ENCODE results near the gene PLPP4.

The PLPP4 gene

GRCh38 chr10:120553911-120554310, 96.9 kb downstream of the PLPP4 start:
- intact Hi-C loops (cut with DNase I) = no loop called here
- DNase-seq = no peak

DNA sequence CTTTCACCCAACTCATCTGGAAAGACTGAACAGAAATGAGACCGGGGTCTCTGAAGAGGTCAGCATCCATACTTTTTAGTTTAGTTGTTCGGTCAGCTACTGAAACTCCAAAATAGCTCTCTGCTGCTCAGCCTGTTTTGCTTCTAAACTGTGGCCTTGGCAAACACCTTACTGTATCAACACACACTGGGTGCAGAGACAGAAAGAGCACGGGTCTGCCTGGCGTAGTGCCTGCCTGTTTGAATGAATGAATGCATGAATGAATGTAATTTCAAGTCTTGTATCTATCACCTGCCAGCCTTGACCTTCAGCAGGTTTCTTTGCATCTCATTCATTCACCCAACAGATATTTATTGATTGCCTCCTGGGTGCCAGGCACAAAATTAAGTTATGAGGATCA, 98.4 kb downstream of the PLPP4 start:
- intact Hi-C loops (cut with DNase I) = no loop called here
- DNase-seq = no peak

DNA sequence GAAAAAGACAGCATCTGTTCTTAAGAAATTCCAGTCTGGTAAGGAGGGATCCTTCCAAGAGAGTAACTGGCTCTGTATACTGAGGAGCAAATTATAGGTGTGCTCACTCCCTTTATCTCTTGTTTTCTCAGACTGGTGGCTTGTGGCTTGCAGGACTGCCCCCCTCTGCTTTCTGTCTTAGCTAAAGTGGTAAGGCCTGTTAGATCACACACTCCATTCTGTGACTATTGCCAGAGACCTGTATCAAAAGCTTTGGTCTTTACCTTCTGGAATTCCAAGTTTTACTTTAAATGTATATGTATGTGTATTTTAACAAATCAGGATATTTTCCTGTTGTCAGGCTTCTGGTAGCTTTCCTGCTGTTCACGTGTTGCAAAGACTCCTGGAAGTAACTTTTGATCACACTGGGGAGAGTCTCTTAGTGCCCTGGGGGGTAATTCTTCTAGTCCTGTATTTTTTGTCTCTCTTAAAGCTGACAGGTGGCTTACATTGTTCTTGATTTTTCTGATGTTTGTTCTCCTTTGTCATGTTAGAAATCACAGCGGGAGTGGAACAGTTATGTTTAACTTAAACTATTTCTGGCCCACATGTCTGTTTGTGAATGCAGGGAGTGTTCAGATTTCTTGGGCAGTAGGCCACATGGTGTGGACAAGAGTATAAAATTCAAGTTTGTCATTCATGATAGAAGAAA, 99.0 kb downstream of the PLPP4 start:
- DNase-seq = no peak
- intact Hi-C loops (cut with DNase I) = no loop called here

DNA sequence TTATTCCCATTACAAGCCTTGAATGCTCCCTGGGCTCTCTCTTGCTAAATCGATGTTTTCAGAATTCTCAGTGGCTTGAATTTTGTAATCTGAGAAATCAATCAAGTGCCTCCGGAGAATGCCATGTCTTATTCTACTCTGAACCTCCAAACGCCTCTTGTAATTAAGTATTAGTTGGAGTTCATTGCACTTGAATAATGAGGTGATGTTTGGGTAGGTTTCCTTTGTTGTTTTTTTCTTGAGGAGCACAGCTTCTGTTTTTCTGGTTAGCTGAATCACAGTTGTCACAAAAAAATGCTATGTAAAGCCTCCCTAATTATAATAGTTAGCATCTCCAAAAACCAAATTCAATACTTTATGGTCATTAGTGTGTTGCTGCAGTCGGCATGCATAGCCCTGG, 100.3 kb downstream of the PLPP4 start:
- intact Hi-C loops (cut with DNase I) = no loop called here
- DNase-seq = no peak

DNA sequence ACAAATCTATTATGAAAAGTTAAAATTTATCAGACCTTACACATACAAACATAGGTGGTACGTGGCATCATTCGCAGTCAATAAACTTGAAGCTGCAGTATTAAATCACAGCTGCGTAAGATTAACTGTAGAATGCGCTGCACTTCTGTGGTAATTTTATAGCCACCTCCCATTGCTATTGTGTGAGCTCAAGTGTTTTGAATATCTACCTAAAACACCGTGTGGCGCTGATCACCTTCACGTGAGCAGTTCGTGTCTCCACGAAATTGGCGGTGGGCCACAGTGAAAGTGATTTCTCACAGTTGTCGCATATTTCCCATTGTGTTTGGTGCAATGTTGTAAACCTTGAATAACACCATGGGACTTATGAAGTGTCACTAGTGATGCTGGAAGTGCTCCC, 102.8 kb downstream of the PLPP4 start:
- intact Hi-C loops (cut with DNase I) = no loop called here
- no peak for DNase-seq

DNA sequence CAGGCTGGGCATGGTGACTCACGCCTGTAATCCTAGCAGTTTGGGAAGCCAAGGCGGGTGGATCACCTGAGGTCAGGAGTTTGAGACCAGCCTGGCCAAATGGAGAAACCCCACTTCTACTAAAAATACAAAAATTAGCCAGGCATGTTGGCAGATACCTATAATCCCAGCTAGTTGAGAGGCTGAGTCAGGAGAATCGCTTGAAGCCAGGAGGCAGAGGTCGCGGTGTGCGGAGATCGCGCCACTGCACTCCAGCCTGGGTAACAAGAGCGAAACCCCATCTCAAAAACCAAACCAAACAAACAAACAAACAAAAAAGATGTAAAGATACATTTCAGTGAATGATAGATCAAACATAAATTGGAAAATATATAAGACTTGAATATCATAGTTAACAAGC, 105.9 kb downstream of the PLPP4 start:
- intact Hi-C loops (cut with DNase I) = no loop called here
- no peak for DNase-seq

DNA sequence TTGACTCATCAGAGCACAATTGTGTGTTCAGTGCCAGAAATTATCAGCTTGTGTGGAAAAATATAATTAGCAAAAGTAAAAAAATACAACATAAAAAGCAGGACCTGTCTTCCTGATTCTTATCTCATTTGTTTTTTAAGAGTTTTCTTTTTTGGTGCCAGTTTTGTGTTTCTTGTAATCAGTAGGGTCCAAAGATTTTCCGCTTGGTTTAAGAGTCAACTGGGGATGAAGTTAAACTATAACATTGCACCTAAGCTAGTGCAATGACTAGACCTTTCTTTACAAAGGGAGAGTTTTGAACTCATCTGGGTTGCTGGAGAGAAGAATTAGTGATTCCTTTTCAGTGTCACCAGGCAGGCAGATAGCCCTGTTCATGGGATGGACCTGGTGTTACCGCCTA, 113.4 kb downstream of the PLPP4 start:
- intact Hi-C loops (cut with DNase I) = no loop called here

GRCh38 chr10:120571266-120571665, 114.2 kb downstream of the PLPP4 start:
- intact Hi-C loops (cut with DNase I) = no loop called here
- no peak for DNase-seq

More for the DNA sequence above, 113.4 kb downstream of the PLPP4 start:
- no peak for DNase-seq

- intact Hi-C loops (cut with DNase I) = no loop called here
- DNase-seq = no peak
Measured at GRCh38 chr10:120572307-120572706, 115.3 kb downstream of the PLPP4 start.

- intact Hi-C loops (cut with DNase I) = no loop called here
- DNase-seq = no peak
Measured at GRCh38 chr10:120573355-120573754, 116.3 kb downstream of the PLPP4 start.

- intact Hi-C loops (cut with DNase I) = no loop called here
- no peak for DNase-seq
Measured at GRCh38 chr10:120574981-120575380, 118.0 kb downstream of the PLPP4 start.

DNA sequence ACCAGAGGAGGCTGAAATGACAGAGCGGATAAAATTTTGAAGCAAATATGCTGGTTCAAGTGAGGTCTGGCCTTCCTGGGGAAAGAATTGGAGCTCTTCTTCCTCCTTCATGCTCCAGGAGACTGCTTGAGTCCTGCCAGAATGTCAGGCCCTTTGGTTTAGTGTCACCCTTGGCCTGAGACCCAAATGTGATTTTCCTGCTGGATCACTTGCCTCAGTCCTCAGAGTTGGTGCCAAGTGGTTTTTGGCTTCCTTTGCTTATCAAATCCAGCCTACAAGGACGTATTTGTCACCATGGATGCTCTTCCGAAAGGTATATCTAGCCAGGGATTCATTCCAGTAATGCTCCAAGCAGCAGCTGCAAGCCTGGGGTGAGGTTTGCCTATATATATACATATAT, 118.4 kb downstream of the PLPP4 start:
- DNase-seq = no peak

DNA sequence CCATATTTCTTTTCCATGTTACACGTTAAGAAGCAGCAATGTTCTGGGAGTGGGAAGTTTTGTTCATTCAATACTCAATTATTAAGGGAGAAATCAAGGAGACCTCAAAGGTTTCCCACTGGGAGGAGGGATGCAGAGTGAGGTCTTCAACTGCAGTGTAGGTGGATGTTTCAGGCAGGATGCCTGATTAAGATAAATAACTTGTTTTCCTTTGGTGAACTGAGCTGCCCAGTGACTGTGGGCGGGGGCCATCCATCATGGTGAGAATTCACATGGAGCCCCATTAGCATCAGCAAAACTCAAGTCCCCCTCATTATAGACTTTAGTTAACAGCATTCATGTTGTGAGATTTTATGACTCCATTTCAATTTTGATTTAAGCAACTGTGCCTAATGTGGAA, 121.1 kb downstream of the PLPP4 start:
- DNase-seq = peak in 2 of 42 donors; percentile 15 to 17
- intact Hi-C loops (cut with DNase I) = no loop called here

More for the DNA sequence above, 118.4 kb downstream of the PLPP4 start:
- intact Hi-C loops (cut with DNase I) = no loop called here

- intact Hi-C loops (cut with DNase I) = no loop called here
- peak in 1 of 42 donors; percentile 6 for DNase-seq
Measured at GRCh38 chr10:120578890-120579289, 121.9 kb downstream of the PLPP4 start.

DNA sequence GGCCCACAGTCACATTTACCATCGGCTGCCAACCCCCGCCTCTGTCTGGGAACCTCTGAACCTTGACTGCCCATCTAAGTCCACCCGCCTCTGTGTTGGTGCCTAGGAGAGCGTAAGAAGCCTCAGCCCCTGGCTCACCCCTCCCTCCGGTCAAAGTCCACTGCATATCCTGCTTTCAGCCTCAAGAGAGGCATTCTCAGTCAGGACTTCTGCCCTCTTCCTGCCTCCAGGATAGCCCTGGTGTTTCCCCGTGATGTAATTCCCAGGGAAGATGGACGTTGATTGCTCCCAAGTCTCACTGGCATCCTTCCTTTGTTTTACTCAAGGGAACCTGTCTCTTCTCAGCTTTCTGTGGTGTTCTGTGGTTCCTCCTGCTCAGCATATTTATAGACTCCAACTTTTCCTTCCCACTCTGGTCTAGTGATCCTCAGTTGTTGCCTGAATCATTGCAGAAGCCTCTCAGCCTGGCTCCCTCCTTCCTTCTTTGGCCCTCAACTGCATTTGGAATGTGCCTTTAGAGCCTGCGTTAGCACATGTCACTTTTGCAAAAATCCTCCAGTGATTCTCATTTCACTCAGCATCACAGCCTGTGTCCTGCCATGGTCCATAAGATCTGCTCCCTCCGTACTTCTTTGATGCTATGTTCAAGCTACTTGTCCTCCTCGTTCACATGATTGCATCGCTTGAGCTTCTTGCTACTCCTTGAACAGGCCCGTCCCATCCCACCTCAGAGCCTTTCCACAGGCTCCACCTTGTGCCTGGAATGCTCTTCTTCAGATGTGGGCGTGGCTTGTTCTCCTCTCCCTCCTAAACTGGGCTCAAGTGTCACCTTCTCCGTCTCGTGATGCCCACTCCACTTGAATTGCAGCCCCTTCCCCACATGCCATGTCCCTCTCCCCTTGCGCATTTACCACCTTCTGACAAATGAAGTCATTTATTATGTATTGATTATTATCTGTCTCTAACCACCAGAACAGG, 124.2 kb downstream of the PLPP4 start:
- DNase-seq = peak in 7 of 42 donors; percentile 10 to 43 (median 24)
- intact Hi-C loops (cut with DNase I) = no loop called here

DNA sequence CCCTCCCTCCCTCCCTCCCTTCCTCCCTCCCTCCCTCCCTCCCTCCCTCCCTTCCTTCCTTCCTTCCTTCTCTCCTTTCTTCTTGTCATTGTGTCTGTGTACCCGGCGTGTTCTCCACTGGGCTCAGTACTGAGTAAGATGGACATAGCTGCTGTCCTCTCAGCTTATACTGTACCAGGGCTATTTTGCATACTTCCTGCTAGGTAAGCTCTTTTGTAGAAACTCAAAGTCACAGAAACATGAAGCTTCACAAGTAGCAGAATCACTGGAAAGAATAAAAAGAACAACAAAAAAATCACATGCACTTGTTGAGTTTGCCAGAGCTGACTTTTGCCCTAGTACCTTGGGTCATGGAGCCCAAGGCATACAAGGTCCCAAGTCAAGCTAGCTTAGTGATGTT, 125.7 kb downstream of the PLPP4 start:
- intact Hi-C loops (cut with DNase I) = no loop called here
- DNase-seq = peak in 1 of 42 donors; percentile 5

DNA sequence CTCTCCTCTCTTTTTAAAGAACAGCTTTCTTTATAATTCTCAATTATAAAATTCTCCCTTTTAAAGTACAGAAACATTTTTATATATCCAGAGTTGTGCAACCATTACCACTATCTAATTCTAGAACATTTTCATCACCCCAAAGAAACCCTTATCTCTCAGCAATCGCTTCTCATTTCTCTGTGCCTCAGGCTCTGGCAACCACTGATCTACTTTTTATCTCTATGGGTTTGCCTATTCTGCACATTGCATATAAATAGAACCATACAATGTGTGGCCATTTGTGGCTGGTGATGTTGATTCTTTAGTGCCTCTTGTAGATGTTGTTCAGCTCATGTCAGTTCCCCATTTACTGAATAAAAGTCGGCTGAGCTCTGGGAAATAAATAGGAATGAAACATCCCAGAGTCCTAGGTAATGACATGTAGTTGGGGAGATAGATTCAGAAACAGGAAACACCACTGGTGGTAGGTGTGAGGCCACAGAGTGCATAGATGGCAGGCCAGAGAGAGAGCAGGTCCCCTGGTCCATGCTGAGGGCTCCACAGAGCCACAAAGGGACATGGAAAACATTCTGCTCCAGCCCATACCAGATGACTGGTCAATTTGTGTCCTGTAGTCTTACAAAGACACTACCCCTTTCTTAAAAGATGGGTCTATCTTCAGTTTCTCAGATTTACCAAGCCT, 126.5 kb downstream of the PLPP4 start:
- intact Hi-C loops (cut with DNase I) = no loop called here
- DNase-seq = peak in 1 of 42 donors; percentile 4

DNA sequence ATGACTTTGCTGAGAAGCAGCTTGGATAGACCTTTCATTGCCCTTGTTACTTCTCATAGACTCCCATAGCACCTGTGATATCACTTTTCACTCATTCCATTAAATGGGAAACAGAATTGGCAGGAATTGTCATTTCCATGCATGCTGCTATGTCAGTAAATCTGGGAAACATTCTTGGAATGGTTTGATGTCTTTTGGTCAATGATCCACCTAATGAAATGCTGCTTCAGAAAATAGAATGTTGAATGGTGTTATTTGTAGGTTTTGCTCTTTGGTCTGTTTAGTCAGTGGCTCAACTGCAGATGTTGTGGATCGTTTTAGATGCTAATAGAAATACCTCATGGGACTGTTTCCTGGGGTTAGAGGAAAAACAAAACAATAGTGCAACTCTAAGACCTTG, 127.8 kb downstream of the PLPP4 start:
- intact Hi-C loops (cut with DNase I) = no loop called here
- no peak for DNase-seq

DNA sequence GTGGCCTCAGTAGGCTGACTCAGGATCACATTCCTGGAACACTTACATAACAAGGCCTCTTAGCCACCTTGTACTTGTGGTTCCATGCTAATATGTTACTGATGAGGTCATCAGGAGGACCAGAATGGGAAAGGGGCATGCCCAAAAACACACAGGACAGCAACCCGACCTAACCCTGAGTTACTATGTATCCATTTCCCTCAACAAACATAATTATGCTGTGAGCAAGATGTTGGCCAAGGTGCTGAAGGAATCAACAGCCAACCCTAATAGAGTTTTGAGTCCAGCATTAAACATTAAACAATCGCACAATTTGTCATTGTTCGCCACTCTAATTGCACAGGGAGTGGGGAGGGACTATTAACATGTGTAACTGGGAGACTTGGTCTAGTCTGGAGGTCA, 129.4 kb downstream of the PLPP4 start:
- intact Hi-C loops (cut with DNase I) = no loop called here
- peak in 1 of 42 donors; percentile 24 for DNase-seq

DNA sequence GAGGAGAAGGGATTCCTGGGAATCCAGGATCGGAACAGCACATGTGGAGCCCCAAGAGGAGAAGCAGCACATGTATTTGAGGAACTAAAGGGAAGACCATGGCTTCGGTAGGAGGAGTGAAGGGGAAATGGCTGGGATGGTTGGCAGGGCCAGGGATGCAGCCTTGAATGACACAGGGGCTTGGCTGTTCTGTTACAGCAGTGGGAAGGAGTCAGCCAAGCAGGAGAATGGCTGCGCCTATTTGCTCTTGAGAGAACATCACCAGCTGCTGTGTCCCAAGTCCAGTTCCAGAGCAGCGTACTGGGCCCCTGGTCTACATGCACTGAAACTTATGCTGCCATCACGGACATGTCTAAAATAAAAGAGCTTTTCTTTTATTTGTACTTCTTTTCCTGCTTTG, 130.0 kb downstream of the PLPP4 start:
- intact Hi-C loops (cut with DNase I) = no loop called here
- DNase-seq = peak in 2 of 42 donors; percentile 22 to 35

Data from head of caudate nucleus (tissue), 42 donors.